WERI-Rb-1 (cell line): ENCODE results near the gene RRM2.

Experiments used
- DNase-seq: peaks from one replicate; pipeline ENCODE4 v3.0.0-alpha.2; 2020
- H3K27ac ChIP-seq: fragments of 250-450 bp; sonication (Bioruptor Pico); 2 replicates; pipeline ENCODE4 v1.5.1; 2020; ENCODE audit warnings: mild to moderate bottlenecking, moderate library complexity
- H3K27me3 ChIP-seq: fragments of 250-450 bp; sonication (Bioruptor Pico); 2 replicates; pipeline ENCODE4 v1.5.1; 2021; ENCODE audit warnings: mild to moderate bottlenecking, low read depth, moderate library complexity; ENCODE audit not compliant: insufficient read depth, severe bottlenecking
- H3K36me3 ChIP-seq: fragments of 250-450 bp; sonication (Bioruptor Pico); 2 replicates; pipeline ENCODE4 v1.5.1; 2020; ENCODE audit warnings: mild to moderate bottlenecking, moderate library complexity
- H3K4me3 ChIP-seq: 2 replicates; pipeline ENCODE4 v1.5.1; 2011; ENCODE audit warnings: low read depth, mild to moderate bottlenecking, control low read depth, low read length
- H3K9me3 ChIP-seq: fragments of 250-450 bp; sonication (Bioruptor Pico); 2 replicates; pipeline ENCODE4 v1.5.1; 2021; ENCODE audit warnings: mild to moderate bottlenecking, moderate library complexity; ENCODE audit not compliant: severe bottlenecking
- CTCF ChIP-seq: IDR thresholded peaks from 2 replicates; pipeline ENCODE4 v1.5.1; 2011; ENCODE audit warnings: low read depth, mild to moderate bottlenecking, control low read depth, inconsistent platforms, low read length

Gene RRM2

GRCh38 chr2:10148268-10148667 lies 25.7 kb downstream of the RRM2 start:
- DNase-seq = no peak
- no peaks in the 10 kb centered on the region for H3K27me3 ChIP-seq
- TF ChIP-seq CTCF = no peak
- no peaks in the 10 kb centered on the region for H3K9me3 ChIP-seq
- H3K36me3 ChIP-seq = peaks cover 89% of the 10 kb centered on the region
- H3K4me3 ChIP-seq = no peak overlapping the region
- H3K27ac ChIP-seq = no peak overlapping the region

GRCh38 chr2:10149635-10150034 lies 27.1 kb downstream of the RRM2 start:
- no peaks in the 10 kb centered on the region for H3K27me3 ChIP-seq
- TF ChIP-seq CTCF = no peak

GRCh38 chr2:10150436-10150835 lies 27.9 kb downstream of the RRM2 start:
- Histone ChIP-seq H3K4me3 (no peak overlapping the region), H3K27ac (no peak overlapping the region), H3K36me3 (peaks cover 84% of the 10 kb centered on the region), H3K9me3 (no peaks in the 10 kb centered on the region), H3K27me3 (no peaks in the 10 kb centered on the region)
- DNase-seq = no peak
- no peak for TF ChIP-seq CTCF

More at GRCh38 chr2:10149635-10150034, 27.1 kb downstream of the RRM2 start:
- no peaks in the 10 kb centered on the region for H3K9me3 ChIP-seq
- peaks cover 84% of the 10 kb centered on the region for H3K36me3 ChIP-seq
- DNase-seq = no peak
- no peak overlapping the region for H3K4me3 ChIP-seq
- H3K27ac ChIP-seq = no peak overlapping the region; the same call in 1 of the 2 replicates

- Histone ChIP-seq H3K4me3 (no peak overlapping the region), H3K36me3 (peaks cover 84% of the 10 kb centered on the region), H3K27me3 (no peaks in the 10 kb centered on the region), H3K9me3 (no peaks in the 10 kb centered on the region), H3K27ac (no peak overlapping the region)
- TF ChIP-seq CTCF = no peak
- DNase-seq = no peak
Observed at GRCh38 chr2:10151462-10151861, 28.9 kb downstream of the RRM2 start.

- Histone ChIP-seq H3K4me3 (no peak overlapping the region), H3K36me3 (peaks cover 80% of the 10 kb centered on the region), H3K27ac (no peak overlapping the region), H3K9me3 (no peaks in the 10 kb centered on the region), H3K27me3 (no peaks in the 10 kb centered on the region)
- no peak for DNase-seq
- peak; percentile 22; the same call in 1 of the 2 replicates for TF ChIP-seq CTCF
Observed at GRCh38 chr2:10157293-10157692, 34.8 kb downstream of the RRM2 start.

- no peak for DNase-seq
- H3K36me3 ChIP-seq = peaks cover 66% of the 10 kb centered on the region
- no peak overlapping the region for H3K27ac ChIP-seq
- TF ChIP-seq CTCF = no peak
- no peaks in the 10 kb centered on the region for H3K9me3 ChIP-seq
- no peak overlapping the region for H3K4me3 ChIP-seq
- no peaks in the 10 kb centered on the region for H3K27me3 ChIP-seq
Observed at GRCh38 chr2:10158681-10159080, 36.1 kb downstream of the RRM2 start.
